ENCODE results near the gene PSMC5. TPM values are rescaled to one million over a fixed set of nuclear protein-coding genes. Genes with fewer than 3 reads are reported as not detected.

Gene PSMC5
- total and polyA plus RNA-seq, 9 of the 15 experiments (the other 6 are each of a cell fraction or from before 2014, with no cell fraction given), result 89.2 to 393 (median 161) TPM

DNA sequence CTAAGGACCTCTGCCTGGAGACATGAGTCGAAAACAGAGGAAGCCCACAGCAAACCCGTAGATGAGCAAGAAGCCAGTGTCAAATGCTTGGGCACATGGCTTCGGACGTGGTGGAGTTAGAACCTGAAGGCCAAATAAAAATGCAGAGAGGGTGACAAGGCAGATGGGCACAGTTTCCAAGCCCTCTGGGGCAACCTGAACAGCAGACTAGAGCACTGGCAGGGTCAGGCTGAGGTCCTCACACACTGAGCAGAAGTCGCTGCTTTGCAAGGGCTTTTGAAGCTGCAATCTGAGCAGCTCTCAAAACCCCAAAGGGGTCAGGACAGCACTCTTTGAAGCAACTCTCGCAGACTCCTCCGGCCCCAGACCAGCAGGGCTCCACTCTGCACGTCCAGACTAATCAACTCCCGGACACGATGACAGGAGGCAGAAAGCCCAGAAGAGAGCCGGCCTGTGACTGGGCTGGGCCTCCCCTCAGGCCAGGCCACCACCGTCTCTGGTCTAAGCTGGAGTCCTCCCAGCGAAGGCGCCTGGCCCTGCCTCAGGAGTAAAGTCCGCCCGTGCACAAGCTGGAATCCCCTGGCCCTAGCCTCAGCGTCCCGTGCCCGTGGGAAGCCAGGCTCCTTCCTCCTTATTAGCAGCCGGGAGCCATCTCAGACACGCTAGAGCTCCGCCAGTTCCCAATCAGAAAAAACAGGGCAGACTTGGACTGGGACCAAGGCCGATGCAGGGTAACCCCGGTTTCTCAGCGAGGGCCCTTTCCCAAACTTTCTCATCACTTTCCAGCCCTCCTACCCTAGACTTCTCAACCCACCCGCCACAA lies 14.3 kb downstream of the PSMC5 start (continued):
- TF ChIP-seq, protein P1, sequence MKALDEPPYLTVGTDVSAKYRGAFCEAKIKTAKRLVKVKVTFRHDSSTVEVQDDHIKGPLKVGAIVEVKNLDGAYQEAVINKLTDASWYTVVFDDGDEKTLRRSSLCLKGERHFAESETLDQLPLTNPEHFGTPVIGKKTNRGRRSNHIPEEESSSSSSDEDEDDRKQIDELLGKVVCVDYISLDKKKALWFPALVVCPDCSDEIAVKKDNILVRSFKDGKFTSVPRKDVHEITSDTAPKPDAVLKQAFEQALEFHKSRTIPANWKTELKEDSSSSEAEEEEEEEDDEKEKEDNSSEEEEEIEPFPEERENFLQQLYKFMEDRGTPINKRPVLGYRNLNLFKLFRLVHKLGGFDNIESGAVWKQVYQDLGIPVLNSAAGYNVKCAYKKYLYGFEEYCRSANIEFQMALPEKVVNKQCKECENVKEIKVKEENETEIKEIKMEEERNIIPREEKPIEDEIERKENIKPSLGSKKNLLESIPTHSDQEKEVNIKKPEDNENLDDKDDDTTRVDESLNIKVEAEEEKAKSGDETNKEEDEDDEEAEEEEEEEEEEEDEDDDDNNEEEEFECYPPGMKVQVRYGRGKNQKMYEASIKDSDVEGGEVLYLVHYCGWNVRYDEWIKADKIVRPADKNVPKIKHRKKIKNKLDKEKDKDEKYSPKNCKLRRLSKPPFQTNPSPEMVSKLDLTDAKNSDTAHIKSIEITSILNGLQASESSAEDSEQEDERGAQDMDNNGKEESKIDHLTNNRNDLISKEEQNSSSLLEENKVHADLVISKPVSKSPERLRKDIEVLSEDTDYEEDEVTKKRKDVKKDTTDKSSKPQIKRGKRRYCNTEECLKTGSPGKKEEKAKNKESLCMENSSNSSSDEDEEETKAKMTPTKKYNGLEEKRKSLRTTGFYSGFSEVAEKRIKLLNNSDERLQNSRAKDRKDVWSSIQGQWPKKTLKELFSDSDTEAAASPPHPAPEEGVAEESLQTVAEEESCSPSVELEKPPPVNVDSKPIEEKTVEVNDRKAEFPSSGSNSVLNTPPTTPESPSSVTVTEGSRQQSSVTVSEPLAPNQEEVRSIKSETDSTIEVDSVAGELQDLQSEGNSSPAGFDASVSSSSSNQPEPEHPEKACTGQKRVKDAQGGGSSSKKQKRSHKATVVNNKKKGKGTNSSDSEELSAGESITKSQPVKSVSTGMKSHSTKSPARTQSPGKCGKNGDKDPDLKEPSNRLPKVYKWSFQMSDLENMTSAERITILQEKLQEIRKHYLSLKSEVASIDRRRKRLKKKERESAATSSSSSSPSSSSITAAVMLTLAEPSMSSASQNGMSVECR (CRISPR knock-in tag; IDR thresholded peaks at IDR 0.05), result 0 out of 2 replicates have a peak, but pooled peaks have one; percentile 13
- TF ChIP-seq SMAD4 (CRISPR knock-in tag; conservative IDR thresholded peaks at IDR 0.05), result 0 out of 2 replicates have a peak, but pooled peaks have one; percentile 6
- 0 out of 2 replicates have a peak, but pooled peaks have one; percentile 20 for TF ChIP-seq MYC (IDR thresholded peaks at IDR 0.05; ENCODE audit: low read depth, low read length)
- TF ChIP-seq MYC (CRISPR knock-in tag; IDR thresholded peaks at IDR 0.05; ENCODE audit: borderline replicate concordance, low read depth), result 0 out of 2 replicates have a peak, but pooled peaks have one; percentile 42
- TF ChIP-seq, protein P2, sequence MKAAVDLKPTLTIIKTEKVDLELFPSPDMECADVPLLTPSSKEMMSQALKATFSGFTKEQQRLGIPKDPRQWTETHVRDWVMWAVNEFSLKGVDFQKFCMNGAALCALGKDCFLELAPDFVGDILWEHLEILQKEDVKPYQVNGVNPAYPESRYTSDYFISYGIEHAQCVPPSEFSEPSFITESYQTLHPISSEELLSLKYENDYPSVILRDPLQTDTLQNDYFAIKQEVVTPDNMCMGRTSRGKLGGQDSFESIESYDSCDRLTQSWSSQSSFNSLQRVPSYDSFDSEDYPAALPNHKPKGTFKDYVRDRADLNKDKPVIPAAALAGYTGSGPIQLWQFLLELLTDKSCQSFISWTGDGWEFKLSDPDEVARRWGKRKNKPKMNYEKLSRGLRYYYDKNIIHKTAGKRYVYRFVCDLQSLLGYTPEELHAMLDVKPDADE (conservative IDR thresholded peaks at IDR 0.05; ENCODE audit: control insufficient read depth, low read depth, low read length), result 0 out of 2 replicates have a peak, but pooled peaks have one; percentile 46
- peak; percentile 50 for TF ChIP-seq ZFP36 (IDR thresholded peaks at IDR 0.05; ENCODE audit: low read depth, low read length, partially characterized antibody)
- 0 out of 2 replicates have a peak, but pooled peaks have one; percentile 9 for TF ChIP-seq SRSF3 (IDR thresholded peaks at IDR 0.05; ENCODE audit: insufficient read depth, low read length)
- TF ChIP-seq, protein P3, sequence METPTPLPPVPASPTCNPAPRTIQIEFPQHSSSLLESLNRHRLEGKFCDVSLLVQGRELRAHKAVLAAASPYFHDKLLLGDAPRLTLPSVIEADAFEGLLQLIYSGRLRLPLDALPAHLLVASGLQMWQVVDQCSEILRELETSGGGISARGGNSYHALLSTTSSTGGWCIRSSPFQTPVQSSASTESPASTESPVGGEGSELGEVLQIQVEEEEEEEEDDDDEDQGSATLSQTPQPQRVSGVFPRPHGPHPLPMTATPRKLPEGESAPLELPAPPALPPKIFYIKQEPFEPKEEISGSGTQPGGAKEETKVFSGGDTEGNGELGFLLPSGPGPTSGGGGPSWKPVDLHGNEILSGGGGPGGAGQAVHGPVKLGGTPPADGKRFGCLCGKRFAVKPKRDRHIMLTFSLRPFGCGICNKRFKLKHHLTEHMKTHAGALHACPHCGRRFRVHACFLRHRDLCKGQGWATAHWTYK (CRISPR knock-in tag; IDR thresholded peaks at IDR 0.05), result 0 out of 2 replicates have a peak, but pooled peaks have one; percentile 36
- peak; percentile 30; the same call in 1 of the 2 replicates for TF ChIP-seq ZNF263 (CRISPR knock-in tag; IDR thresholded peaks at IDR 0.05; ENCODE audit: borderline replicate concordance)
- 0 out of 4 replicates have a peak, but pooled peaks of 1 of the 2 experiments have one; percentile 21 for TF ChIP-seq NRF1 (conservative IDR thresholded peaks at IDR 0.05 in 1 of 2, IDR thresholded peaks at IDR 0.05 in 1 of 2)
- peak; percentile 53; a peak in 1 of 4 replicates for TF ChIP-seq SIN3A (IDR thresholded peaks at IDR 0.05; ENCODE audit: borderline replicate concordance in 2 of 2, control insufficient read depth in 1 of 2, low read depth in 2 of 2, low read length in 2 of 2)
- TF ChIP-seq, protein P4, sequence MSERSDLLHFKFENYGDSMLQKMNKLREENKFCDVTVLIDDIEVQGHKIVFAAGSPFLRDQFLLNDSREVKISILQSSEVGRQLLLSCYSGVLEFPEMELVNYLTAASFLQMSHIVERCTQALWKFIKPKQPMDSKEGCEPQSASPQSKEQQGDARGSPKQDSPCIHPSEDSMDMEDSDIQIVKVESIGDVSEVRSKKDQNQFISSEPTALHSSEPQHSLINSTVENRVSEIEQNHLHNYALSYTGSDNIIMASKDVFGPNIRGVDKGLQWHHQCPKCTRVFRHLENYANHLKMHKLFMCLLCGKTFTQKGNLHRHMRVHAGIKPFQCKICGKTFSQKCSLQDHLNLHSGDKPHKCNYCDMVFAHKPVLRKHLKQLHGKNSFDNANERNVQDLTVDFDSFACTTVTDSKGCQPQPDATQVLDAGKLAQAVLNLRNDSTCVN (CRISPR knock-in tag; IDR thresholded peaks at IDR 0.05), result no peak
- peak; percentile 75; the same call in 1 of the 2 replicates for TF ChIP-seq KAT7 (CRISPR knock-in tag; IDR thresholded peaks at IDR 0.05; ENCODE audit: borderline replicate concordance)
- no peak for TF ChIP-seq ZNF57 (CRISPR knock-in tag; IDR thresholded peaks at IDR 0.05)

Data from K562 (cell line).